8988T (cell line): ENCODE data around the gene SRRM4.
"Not testable (repeated sequence)": the region's sequence is repeated elsewhere in the genome, so short reads cannot be mapped to it uniquely, and the experiment has no call there.

Source experiments
- DNase-seq: peaks from one replicate; pipeline ENCODE4 v3.0.0; 2011

Gene SRRM4

GRCh38 chr12:118981285-118982211, at the start of gene SRRM4:
SRRM4 (plus strand) TSS chr12:118981541; CDS start chr12:118981883, 342 bp downstream.
- DNase-seq = no peak

GRCh38 chr12:118946256-118946655, 35.1 kb upstream of the SRRM4 start:
- DNase-seq = no peak

GRCh38 chr12:118958520-118958919, 22.8 kb upstream of the SRRM4 start:
- DNase-seq = no peak

GRCh38 chr12:118959348-118959747, 22.0 kb upstream of the SRRM4 start:
- no peak for DNase-seq

- DNase-seq = no peak
Measured at GRCh38 chr12:118959985-118960560, 21.3 kb upstream of the SRRM4 start.

GRCh38 chr12:118960865-118961264, 20.5 kb upstream of the SRRM4 start:
- DNase-seq = no peak

GRCh38 chr12:118964988-118965387, 16.4 kb upstream of the SRRM4 start:
- DNase-seq = no peak

GRCh38 chr12:118970856-118971255, 10.5 kb upstream of the SRRM4 start:
- no peak for DNase-seq

GRCh38 chr12:118972982-118973381, 8.4 kb upstream of the SRRM4 start:
- DNase-seq = no peak

GRCh38 chr12:118979763-118980406, 1.5 kb upstream of the SRRM4 start:
- DNase-seq = no peak

- DNase-seq = no peak
Measured at GRCh38 chr12:118980407-118981014, 830 bp upstream of the SRRM4 start.

- DNase-seq = no peak
Measured at GRCh38 chr12:118982302-118982701, 961 bp downstream of the SRRM4 start.

- DNase-seq = no peak
Measured at GRCh38 chr12:118982984-118983761, 1.8 kb downstream of the SRRM4 start.

- no peak for DNase-seq
Measured at GRCh38 chr12:118984161-118984943, 3.0 kb downstream of the SRRM4 start.

- DNase-seq = no peak
Measured at GRCh38 chr12:118986050-118986449, 4.7 kb downstream of the SRRM4 start.

- DNase-seq = no peak
Measured at GRCh38 chr12:118999107-118999506, 17.8 kb downstream of the SRRM4 start.

- DNase-seq = no peak
Measured at GRCh38 chr12:119005085-119005484, 23.7 kb downstream of the SRRM4 start.

- DNase-seq = no peak
Measured at GRCh38 chr12:119005913-119006312, 24.6 kb downstream of the SRRM4 start.

GRCh38 chr12:119006746-119007145, 25.4 kb downstream of the SRRM4 start:
- DNase-seq = no peak

- DNase-seq = not testable (repeated sequence)
Measured at GRCh38 chr12:119008273-119008672, 26.9 kb downstream of the SRRM4 start.

GRCh38 chr12:119008691-119009221, 27.4 kb downstream of the SRRM4 start:
- DNase-seq = no peak
